Naive thymus-derived CD4-positive, alpha-beta T cell (primary cell): ENCODE results near the gene BAIAP2L2. TPM values are rescaled to one million over a fixed set of nuclear protein-coding genes. Genes with fewer than 3 reads are reported as not detected.
A peak's percentile ranks its signal among the peaks of the same experiment; 100 is the strongest.

Source experiments
- ATAC-seq: fragments of 150-1000 bp; cut with Tn5 transposase; 2 replicates; pipeline ENCODE4 v1.10.0; 2021; ENCODE audit warnings: mild to moderate bottlenecking, moderate library complexity
- CTCF ChIA-PET: fragments of 350-600 bp; sonication (Branson Sonifier 250); formaldehyde crosslinking; loops from one replicate; lab custom pipeline; 2021; ENCODE audit warnings: antibody characterized with exemption; lab: Charles Lee
- POLR2A ChIA-PET: fragments of 350-600 bp; sonication (Branson Sonifier 250); formaldehyde crosslinking; loops from one replicate; lab custom pipeline; 2021; ENCODE audit warnings: antibody characterized with exemption, inconsistent platforms; lab: Charles Lee
- DNase-seq, 9 donors: peaks; one replicate each; pipeline versions ENCODE4 v3.0.0 to v3.0.0-alpha.2; 2020 to 2022; ENCODE audit warnings: mixed read lengths in 1 of 9
- H3K27ac ChIP-seq: one replicate; pipeline ENCODE4 v1.7.0; 2013; ENCODE audit warnings: mild to moderate bottlenecking, low read depth, low read length, moderate library complexity
- H3K27me3 ChIP-seq, 2 donors: one replicate each; pipeline ENCODE4 v1.7.0; 2013; ENCODE audit warnings: low read length in 2 of 2, mild to moderate bottlenecking in 2 of 2, moderate library complexity in 2 of 2; ENCODE audit not compliant: control insufficient read depth in 2 of 2, insufficient read depth in 2 of 2
- H3K36me3 ChIP-seq, 3 experiments: 1 replicate in 2 of 3; 2 replicates in 1 of 3; pipeline ENCODE4 v1.7.0; 2013; ENCODE audit warnings: low read length in 3 of 3, mild to moderate bottlenecking in 3 of 3, moderate library complexity in 1 of 3; ENCODE audit not compliant: insufficient read depth in 3 of 3, control insufficient read depth in 2 of 3
- H3K4me1 ChIP-seq, 2 donors: one replicate each; pipeline ENCODE4 v1.7.0; 2013; ENCODE audit warnings: low read length in 2 of 2, mild to moderate bottlenecking in 2 of 2, moderate library complexity in 1 of 2; ENCODE audit not compliant: control insufficient read depth in 2 of 2, insufficient read depth in 2 of 2
- H3K4me3 ChIP-seq: 2 replicates; pipeline ENCODE4 v1.7.0; 2013; ENCODE audit warnings: mild to moderate bottlenecking, low read length
- H3K9me3 ChIP-seq, 3 experiments: 1 replicate in 2 of 3; 2 replicates in 1 of 3; pipeline ENCODE4 v1.7.0; 2013; ENCODE audit warnings: low read length in 3 of 3; ENCODE audit not compliant: control insufficient read depth in 2 of 3
- H3K27ac Mint-ChIP-seq, 9 donors: one replicate each; pipeline ENCODE4 v1.8.0; 2020 to 2022; ENCODE audit warnings: mixed read lengths in 9 of 9, mild to moderate bottlenecking in 8 of 9, moderate library complexity in 5 of 9, inconsistent platforms in 2 of 9
- H3K27me3 Mint-ChIP-seq, 5 donors: one replicate each; pipeline ENCODE4 v1.8.0; 2021 to 2022; ENCODE audit warnings: mixed read lengths in 5 of 5, mild to moderate bottlenecking in 1 of 5
- H3K36me3 Mint-ChIP-seq, 5 donors: one replicate each; pipeline ENCODE4 v1.8.0; 2020 to 2022; ENCODE audit warnings: mixed read lengths in 5 of 5, mild to moderate bottlenecking in 3 of 5, inconsistent platforms in 1 of 5
- H3K4me1 Mint-ChIP-seq, 7 donors: one replicate each; pipeline ENCODE4 v1.8.0; 2020 to 2022; ENCODE audit warnings: mixed read lengths in 7 of 7, mild to moderate bottlenecking in 3 of 7, inconsistent platforms in 1 of 7
- H3K4me3 Mint-ChIP-seq, 10 donors: one replicate each; pipeline ENCODE4 v1.8.0; 2020 to 2022; ENCODE audit warnings: mild to moderate bottlenecking in 10 of 10, mixed read lengths in 10 of 10, moderate library complexity in 6 of 10, inconsistent platforms in 2 of 10
- H3K9me3 Mint-ChIP-seq, 11 donors: one replicate each; pipeline ENCODE4 v1.8.0; 2020 to 2022; ENCODE audit warnings: mixed read lengths in 11 of 11, mild to moderate bottlenecking in 4 of 11, inconsistent platforms in 1 of 11, moderate library complexity in 1 of 11
- intact Hi-C, 2 donors: fragments of 100-400 bp; cut with micrococcal nuclease; formaldehyde crosslinking; loops; one replicate each; pipeline ENCODE4 v1.15.1; 2023
- polyA plus RNA-seq, 2 donors: library from polyadenylated mRNA; unstranded; fragments of 300-500 nt; fragmentation: Illumina TruSeq; gene quantifications; one replicate each; pipeline ENCODE4 v1.2.3, GENCODE V29; 2021
- total RNA-seq, 6 experiments: library from RNA in 5 of 6; stranded (reverse) in 5 of 6; gene quantifications; 1 replicate in 5 of 6; 2 replicates in 1 of 6; pipeline ENCODE4 v1.2.3 and lab custom pipeline; 2021 to 2026

Gene BAIAP2L2
- total and polyA plus RNA-seq, 7 experiments from 2014 or later: 0.46 to 3.9 (median 1.9) TPM; not detected in 2

GRCh38 chr22:38067028-38067415 is 43.5 kb downstream of the BAIAP2L2 start:
- H3K4me3 ChIP-seq: no peak overlapping the region
- no peaks in the 10 kb centered on the region for H3K27me3 Mint-ChIP-seq
- H3K4me1 Mint-ChIP-seq: peaks cover 0 to 5% (median 0%) of the 10 kb centered on the region in 7 donors
- H3K9me3 Mint-ChIP-seq: no peaks in the 10 kb centered on the region
- no peak for DNase-seq
- H3K36me3 ChIP-seq: peaks cover 0 to 81% (median 5%) of the 10 kb centered on the region in 3 experiments
- no peaks in the 10 kb centered on the region for H3K4me1 ChIP-seq
- H3K27ac Mint-ChIP-seq: no peak overlapping the region
- POLR2A ChIA-PET: interaction anchor here (1.7 kb wide), 1 partner anchor 10 kb away, joined by 6 read pairs; the partner anchor contains the start of gene PICK1
- no peaks in the 10 kb centered on the region for H3K9me3 ChIP-seq
- CTCF ChIA-PET: no interaction called here
- H3K36me3 Mint-ChIP-seq: peaks cover 4 to 46% (median 9%) of the 10 kb centered on the region in 5 donors
- H3K4me3 Mint-ChIP-seq: no peak overlapping the region
- H3K27ac ChIP-seq: no peak overlapping the region
- no peak for ATAC-seq
- intact Hi-C loops: no loop called here
- no peaks in the 10 kb centered on the region for H3K27me3 ChIP-seq

DNA sequence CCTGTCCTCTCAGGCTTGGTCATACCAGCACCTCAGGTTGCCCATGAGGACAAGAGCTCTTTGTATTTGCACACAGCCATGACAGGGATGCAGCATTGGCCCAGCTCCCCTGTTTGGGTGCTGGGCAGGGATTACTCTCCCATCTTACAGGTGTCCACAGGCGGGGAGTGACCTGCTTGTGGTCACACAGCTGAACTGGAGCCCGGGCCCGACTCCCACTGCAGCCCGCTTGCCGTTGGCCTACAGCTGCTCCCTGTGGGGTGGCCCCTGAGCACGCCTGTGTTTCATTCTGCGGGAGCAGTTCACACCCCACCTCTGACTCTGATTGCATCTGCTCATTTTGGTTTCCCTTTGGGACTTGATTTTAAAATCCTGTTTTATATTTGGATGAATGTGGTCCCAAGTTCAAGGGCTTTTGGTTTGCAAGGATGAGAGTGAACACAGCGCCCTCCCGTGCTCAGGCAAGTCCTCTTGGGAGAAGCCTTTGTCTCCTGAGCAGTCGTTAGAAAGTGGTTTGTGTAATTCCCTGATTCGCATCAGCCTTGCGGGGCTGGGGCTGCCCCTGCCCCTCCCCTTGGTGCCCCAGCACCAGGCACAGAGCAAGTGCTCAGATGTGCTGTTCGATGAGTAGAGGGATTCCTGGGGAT is 44.0 kb downstream of the BAIAP2L2 start:
- ChIA-PET POLR2A (interaction anchor here (1.7 kb wide), 1 partner anchor 9 kb away, joined by 6 read pairs; the partner anchor contains the start of gene PICK1), CTCF (interaction anchor here (1.7 kb wide), 1 partner anchor 14 kb away, joined by 4 read pairs; no protein-coding TSS in a partner anchor)
- no peak overlapping the region for H3K27ac Mint-ChIP-seq
- H3K9me3 ChIP-seq: no peaks in the 10 kb centered on the region
- no peaks in the 10 kb centered on the region for H3K27me3 ChIP-seq
- ATAC-seq (no peak), DNase-seq (no peak)
- intact Hi-C loops: no loop called here
- no peak overlapping the region for H3K27ac ChIP-seq
- peaks cover 4 to 50% (median 12%) of the 10 kb centered on the region in 5 donors for H3K36me3 Mint-ChIP-seq
- H3K4me3 Mint-ChIP-seq: no peak overlapping the region
- no peaks in the 10 kb centered on the region for H3K9me3 Mint-ChIP-seq
- no peaks in the 10 kb centered on the region for H3K27me3 Mint-ChIP-seq
- peaks cover 0 to 5% (median 0%) of the 10 kb centered on the region in 7 donors for H3K4me1 Mint-ChIP-seq
- no peak overlapping the region for H3K4me3 ChIP-seq
- H3K4me1 ChIP-seq: no peaks in the 10 kb centered on the region
- peaks cover 0 to 76% (median 5%) of the 10 kb centered on the region in 3 experiments for H3K36me3 ChIP-seq

- H3K27ac ChIP-seq: no peak overlapping the region
- no peaks in the 10 kb centered on the region for H3K9me3 ChIP-seq
- DNase-seq: no peak
- ATAC-seq: no peak
- Mint-ChIP-seq H3K27ac (no peak overlapping the region), H3K9me3 (no peaks in the 10 kb centered on the region), H3K4me1 (peaks cover 0 to 5% (median 0%) of the 10 kb centered on the region in 7 donors), H3K36me3 (peaks cover 4 to 51% (median 12%) of the 10 kb centered on the region in 5 donors), H3K4me3 (no peak overlapping the region), H3K27me3 (no peaks in the 10 kb centered on the region)
- CTCF ChIA-PET: interaction anchor here (1.7 kb wide), 1 partner anchor 13 kb away, joined by 4 read pairs; no protein-coding TSS in a partner anchor
- H3K4me3 ChIP-seq: no peak overlapping the region
- H3K36me3 ChIP-seq: peaks cover 0 to 68% (median 5%) of the 10 kb centered on the region in 3 experiments
- H3K27me3 ChIP-seq: no peaks in the 10 kb centered on the region
- no peaks in the 10 kb centered on the region for H3K4me1 ChIP-seq
- intact Hi-C loops: no loop called here
- POLR2A ChIA-PET: interaction anchor here (1.7 kb wide), 1 partner anchor 8 kb away, joined by 6 read pairs; the partner anchor contains the start of gene PICK1
These were observed 44.9 kb downstream of the BAIAP2L2 start for GRCh38 chr22:38065539-38065938.

GRCh38 chr22:38062791-38063190 is 47.7 kb downstream of the BAIAP2L2 start:
- POLR2A ChIA-PET: no interaction called here
- Mint-ChIP-seq H3K4me3 (no peak overlapping the region), H3K4me1 (peaks cover 0 to 14% (median 6%) of the 10 kb centered on the region in 7 donors), H3K27ac (no peak overlapping the region), H3K36me3 (peaks cover 9 to 43% (median 16%) of the 10 kb centered on the region in 5 donors), H3K9me3 (no peaks in the 10 kb centered on the region), H3K27me3 (no peaks in the 10 kb centered on the region)
- ATAC-seq (no peak), DNase-seq (no peak)
- peaks cover 0 to 46% (median 5%) of the 10 kb centered on the region in 3 experiments for H3K36me3 ChIP-seq
- no peak overlapping the region for H3K27ac ChIP-seq
- H3K27me3 ChIP-seq: no peaks in the 10 kb centered on the region
- no peaks in the 10 kb centered on the region for H3K9me3 ChIP-seq
- H3K4me1 ChIP-seq: peaks cover 1 to 2% of the 10 kb centered on the region in 2 donors
- intact Hi-C loops: no loop called here
- CTCF ChIA-PET: no interaction called here
- no peak overlapping the region for H3K4me3 ChIP-seq

DNA sequence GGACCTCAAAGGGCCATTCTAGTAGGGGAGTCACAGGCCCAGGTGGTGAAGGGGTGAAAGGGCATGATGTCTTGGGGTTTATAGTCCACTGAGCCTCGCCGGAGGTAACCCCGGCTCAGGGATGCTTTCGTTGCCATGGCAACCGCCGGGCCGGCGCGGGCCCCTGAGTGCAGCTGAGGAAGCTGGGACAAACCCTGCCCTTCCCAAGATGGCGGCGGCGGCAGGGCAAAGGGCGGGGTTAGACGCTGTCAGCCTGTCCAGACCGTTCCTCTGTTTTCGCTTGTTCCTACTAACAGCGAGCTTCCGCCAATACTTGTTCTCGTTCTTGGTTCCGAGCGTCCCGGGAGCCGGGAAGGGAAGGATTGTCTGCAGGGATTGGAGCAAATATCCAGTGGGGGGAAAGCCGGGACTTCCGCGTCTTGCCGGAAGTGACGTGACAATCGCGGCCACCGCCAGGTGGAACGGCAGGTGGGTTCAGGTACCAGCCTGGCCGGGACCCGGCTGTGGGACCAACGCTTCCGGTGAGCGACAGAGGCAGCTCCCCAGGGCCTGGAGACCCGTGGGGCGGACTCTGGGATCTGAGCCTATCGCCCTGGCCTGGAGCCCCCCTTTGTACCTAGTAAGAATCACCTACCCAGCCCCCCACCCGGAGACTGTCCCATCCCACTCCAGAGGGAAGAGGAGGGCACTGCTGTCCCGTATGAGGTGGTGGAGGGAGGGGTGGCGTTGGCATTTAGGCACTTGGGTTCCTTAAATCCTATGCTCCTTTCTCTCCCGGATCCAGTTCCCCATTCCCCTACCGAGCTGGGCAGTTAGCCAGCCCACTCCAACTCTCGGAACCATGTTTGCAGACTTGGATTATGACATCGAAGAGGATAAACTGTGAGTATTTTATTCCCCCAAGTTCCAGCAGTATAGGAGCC is 53.3 kb downstream of the BAIAP2L2 start, which contains the start of gene PICK1:
Gene PICK1, plus strand, starts transcription at position 436 of the 923 bp plus-strand sequence. Its CDS starts 406 bp downstream, at position 842.
- peak within 1 kb of the TSS; percentile 94 to 99 (median 98) for H3K27ac Mint-ChIP-seq
- intact Hi-C loops: loop anchor here in 1 of 2 donors (2.0 to 10.0 kb wide), 3 partner anchors 624 to 1475 kb away; partner anchors contain the start of genes GTPBP1, JOSD1, RPS19BP1 and TOMM22
- peaks cover 0 to 26% (median 21%) of the 10 kb centered on the region in 7 donors for H3K4me1 Mint-ChIP-seq
- Histone ChIP-seq H3K9me3 (no peaks in the 10 kb centered on the region), H3K27ac (peak within 1 kb of the TSS; percentile 87), H3K36me3 (peaks cover 0 to 10% (median 0%) of the 10 kb centered on the region in 3 experiments), H3K4me3 (peak within 1 kb of the TSS; percentile 80), H3K4me1 (peaks cover 12 to 15% of the 10 kb centered on the region in 2 donors), H3K27me3 (no peaks in the 10 kb centered on the region)
- ChIA-PET POLR2A (interaction anchor here (0.7 to 1.5 kb wide), 3 partner anchors 9 to 514 kb away, joined by 3 to 6 read pairs (median 4); no protein-coding TSS in a partner anchor), CTCF (no interaction called here)
- peaks cover 4 to 12% (median 4%) of the 10 kb centered on the region in 5 donors for H3K36me3 Mint-ChIP-seq
- H3K9me3 Mint-ChIP-seq: no peaks in the 10 kb centered on the region
- DNase-seq (peak; percentile 68 to 84 (median 81)), ATAC-seq (peak; percentile 86)
- peak within 1 kb of the TSS; percentile 80 to 97 (median 96) for H3K4me3 Mint-ChIP-seq
- H3K27me3 Mint-ChIP-seq: peaks cover 0 to 16% (median 0%) of the 10 kb centered on the region in 5 donors
